KG1 (cell line): ENCODE data around the gene TPM1.

Source experiments
- DNase-seq: peaks from one replicate; lab custom pipeline; 2025; lab: John Stamatoyannopoulos, UW

Gene TPM1

DNA sequence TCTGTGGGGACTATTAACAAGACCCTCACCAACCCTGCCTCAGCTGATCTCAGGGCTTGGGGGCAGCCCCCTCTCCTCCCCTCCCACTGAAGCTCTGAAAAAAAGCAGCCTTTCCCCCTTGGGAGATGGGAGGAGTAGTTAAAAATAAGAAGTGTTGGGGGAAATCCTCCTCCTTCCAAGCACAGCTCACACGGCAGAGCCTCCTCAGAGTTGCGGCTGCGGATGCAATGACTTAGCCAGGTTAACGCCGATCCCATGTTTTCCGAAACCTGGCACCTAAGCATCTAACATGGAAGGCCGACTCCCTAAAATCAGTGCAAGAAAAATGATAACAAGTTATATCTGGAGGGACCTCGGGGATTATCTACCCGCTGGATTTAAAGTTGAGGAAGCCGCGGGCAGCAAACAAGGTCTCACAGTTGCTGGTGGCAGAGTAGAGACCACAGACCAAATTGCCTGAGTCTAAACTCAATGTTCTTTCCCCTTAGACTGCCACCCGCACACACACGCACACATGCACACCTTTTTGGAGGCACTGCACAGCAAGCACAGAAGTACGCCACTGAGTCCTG is 1.1 kb upstream of the TPM1 start:
- no peak for DNase-seq

DNA sequence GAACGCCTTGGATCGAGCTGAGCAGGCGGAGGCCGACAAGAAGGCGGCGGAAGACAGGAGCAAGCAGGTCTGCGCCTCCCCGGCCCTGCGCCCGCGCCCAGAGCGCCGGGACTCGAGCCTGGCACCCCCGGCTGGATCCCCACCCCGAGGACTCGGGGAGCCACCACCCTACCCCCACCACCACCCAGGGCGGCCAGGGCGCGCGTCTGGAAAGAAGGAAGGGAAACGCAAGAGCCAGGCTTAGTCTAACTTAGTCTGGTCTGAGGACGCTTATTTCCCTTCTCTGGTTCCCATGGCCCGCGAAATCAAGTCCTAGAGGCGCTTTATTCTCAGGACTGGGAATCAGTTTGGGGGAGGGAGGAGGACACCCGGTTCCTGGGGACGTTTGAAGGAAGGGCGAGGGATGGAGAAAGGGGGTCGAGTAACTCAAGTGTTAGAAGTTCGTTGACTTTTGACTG is 359 bp downstream of the TPM1 start:
- no peak for DNase-seq

DNA sequence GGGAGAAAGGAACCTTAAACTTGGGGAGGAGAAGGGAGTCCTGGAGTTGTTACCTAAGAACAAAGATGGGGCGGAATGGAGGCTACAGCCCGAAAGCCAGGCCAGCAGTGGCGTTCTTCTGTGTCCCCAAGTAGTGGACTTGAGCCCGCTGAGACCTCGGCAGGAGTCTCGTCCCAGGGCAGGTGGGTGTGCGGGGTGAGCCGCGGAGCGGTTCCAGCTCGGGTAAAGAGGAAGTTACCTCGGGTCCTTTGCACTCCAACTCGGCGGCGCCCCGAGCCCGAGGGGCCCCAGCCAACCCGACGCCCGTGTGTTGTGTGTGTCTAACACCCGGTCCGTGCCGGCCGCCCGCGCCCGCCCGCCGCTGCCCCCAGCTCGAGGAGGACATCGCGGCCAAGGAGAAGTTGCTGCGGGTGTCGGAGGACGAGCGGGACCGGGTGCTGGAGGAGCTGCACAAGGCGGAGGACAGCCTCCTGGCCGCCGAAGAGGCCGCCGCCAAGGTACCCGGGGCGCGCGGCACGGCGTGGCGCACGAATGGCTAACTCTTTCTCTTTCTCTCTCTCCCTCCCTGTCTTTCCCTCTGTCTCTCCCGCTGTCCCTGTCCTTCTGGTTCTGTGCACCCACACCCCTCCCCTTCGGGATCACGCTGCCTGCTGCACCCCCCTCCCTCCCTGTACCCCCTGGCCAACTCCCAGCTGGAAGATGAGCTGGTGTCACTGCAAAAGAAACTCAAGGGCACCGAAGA is 959 bp downstream of the TPM1 start:
- DNase-seq: no peak

DNA sequence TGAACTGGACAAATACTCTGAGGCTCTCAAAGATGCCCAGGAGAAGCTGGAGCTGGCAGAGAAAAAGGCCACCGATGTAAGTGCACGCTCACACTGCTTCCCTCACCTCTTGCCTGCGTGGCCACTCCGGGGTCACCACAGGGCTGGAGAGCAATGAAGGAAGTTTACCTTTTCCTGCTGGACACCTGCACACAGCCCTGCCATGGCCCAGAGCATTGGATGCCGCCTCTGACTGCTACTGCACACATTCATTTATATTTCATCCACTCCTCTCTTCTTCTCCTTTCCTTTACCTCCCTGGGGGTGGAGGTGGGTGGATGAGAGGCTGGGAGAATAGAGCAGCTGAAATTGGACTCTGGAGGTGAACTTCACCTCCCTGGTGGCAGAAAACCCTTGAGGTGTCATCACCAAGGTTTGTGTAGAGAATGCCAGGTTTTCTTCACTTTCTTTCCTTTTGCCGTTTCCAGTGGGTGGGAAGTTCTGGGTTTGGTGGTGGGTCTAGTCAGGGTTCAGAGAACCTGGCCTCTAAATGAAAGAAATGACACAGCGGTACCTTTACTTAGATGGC is 1.6 kb downstream of the TPM1 start:
- no peak for DNase-seq

DNA sequence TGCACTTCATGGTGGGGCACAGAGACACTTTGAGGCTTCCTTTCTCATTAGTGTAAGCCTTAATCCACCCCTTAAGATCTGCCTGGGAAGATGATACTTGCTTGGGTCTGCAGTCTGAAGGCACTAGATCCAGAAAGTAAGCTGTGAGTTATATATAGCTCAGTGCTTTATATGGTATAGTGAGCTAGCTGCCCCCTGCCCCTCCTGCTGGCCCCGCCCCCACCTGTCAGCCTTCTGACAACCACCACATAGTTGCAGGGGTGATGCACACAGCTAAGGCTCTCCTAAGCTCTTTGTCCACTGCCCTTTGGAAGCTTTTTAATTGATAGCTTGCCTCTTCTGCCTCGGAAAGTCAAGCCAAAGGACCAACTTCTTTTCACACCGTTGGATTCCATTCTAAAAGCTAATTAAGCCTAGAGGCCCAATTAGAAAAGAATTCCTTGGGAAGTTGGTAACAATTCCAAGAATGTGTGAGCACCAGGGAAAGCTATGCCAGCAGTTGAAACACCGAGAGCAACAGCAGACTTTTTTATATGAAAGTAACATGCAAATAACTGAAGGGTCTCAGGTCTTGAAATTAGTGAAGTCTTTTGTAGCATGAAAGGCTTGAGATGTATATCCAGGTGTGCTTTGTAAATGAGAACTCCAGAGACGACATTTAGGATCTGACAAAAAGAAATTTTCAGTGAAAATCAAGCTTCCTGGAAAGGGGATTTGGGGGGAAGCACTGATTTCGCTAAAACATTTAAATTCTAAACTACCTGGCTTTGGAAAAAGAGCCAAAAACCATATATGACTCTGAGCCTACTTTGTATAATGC is 2.3 kb downstream of the TPM1 start:
- DNase-seq: no peak

DNA sequence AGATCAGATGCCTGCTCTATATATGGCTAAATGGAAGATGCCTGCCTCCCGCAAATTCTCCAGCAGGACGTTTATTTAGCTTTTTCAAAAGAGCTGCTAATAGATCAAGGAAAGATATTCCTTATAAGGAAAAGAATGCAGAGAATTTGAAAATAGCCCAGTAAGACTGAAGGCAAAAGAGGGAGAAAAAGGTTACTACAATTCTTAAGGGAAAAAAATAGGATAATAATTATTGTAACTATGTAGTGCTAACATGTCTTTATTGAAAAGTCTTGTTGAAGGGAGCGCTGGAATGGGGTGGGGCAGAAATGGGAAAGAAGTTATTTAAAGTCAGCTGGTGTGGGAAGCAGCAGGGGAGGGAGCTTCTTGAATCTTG is 2.9 kb downstream of the TPM1 start:
- no peak for DNase-seq

DNA sequence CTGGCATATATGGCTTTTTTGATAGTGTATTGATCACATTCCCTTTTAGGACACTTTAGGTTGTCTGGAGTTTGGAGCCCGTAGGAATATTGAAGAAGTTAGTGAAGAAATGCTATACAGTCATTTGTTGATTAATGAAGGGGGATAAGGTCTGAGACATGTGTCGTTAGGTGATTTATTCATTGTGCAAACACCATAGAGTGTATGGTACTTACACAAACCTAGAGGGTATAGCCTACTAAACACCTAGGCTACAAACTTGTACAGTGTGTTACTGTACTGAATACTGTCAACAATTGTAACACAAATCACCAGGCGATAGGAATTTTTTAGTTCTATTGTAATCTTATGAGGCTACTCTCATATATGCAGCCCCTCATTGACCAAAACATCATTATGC is 3.3 kb downstream of the TPM1 start:
- DNase-seq: no peak

DNA sequence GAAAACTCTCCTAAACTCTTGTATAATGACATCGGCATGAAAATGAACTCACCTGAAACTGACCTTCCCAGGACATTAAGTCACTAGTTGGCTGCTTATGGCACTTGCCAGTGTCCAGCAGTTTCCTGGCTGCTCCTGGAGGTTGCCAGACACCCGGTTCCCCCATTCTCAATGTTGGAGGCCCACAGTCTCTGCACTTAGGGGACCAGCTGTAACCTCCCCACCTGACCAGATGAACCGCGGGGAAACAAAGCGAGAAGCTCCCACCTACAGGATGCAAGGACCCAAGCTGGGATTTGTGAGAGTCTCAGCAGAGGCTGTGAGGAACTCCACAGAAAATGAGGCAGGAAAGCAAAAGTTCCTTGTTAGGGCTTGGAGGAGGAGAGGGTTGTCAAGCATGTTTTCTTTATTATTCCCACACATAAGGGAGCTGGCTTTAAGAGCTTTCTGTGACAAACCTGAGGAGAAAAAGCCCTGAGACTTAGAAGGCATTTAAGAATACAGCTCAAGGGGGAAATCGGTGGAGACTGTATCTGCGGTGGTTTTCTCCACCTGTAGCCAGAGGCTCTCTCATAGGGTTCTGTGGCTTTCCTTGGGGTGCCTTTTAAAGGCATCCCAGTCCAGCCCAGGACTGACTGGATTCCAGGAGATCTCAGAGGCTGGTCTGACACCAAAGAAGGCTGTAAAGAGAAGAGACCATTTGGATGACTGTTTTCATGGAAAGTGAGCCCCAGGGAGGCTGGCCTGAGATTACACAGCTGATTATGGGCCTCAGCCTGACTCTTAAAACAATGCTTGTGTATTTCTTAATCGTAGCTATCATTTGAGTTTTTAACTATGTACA is 4.6 kb downstream of the TPM1 start:
- no peak for DNase-seq

DNA sequence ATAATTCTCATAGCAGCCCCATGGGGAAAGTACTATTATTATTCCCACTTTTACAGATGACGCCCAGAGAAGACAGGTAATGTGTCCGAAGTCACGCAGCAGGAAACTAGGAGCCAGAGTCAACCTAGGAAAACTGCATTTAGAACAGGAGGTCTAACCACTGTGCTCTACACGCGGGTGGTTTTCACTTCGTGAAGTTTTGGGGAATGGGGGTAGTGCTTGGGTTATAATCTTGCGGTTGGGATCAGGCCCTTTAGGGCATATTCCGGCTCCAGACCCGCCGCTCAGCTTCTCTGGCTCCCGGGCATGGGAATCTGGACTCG is 5.2 kb downstream of the TPM1 start:
- DNase-seq: no peak

DNA sequence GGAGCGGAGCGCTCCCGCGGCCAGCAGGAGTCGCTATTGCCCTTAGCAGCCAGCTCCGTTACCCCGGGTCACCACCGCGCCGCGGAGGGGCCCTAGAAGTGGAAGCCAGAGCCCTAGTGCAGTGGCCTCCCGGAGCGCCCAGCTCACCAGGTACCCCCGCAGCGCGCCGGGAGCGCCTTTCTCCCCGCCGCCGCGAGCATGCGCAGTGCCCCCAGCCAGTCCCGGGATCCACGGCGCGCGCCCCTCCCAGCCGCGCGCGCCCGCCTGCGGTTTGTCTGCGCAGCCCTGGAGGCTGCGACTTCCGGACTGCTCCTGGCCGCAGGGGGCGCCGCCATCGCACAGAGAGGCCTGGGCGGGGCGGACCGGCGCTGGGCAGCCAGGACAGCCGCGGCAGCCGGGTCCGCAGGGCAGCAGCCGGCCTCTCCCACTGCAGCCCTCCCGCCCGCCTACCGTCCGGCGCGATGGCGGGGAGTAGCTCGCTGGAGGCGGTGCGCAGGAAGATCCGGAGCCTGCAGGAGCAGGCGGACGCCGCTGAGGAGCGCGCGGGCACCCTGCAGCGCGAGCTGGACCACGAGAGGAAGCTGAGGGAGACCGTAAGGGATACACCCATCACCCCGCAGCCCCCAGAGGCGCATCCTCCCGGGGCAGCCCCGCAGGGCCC is 5.7 kb downstream of the TPM1 start:
- DNase-seq: peak; percentile 59

DNA sequence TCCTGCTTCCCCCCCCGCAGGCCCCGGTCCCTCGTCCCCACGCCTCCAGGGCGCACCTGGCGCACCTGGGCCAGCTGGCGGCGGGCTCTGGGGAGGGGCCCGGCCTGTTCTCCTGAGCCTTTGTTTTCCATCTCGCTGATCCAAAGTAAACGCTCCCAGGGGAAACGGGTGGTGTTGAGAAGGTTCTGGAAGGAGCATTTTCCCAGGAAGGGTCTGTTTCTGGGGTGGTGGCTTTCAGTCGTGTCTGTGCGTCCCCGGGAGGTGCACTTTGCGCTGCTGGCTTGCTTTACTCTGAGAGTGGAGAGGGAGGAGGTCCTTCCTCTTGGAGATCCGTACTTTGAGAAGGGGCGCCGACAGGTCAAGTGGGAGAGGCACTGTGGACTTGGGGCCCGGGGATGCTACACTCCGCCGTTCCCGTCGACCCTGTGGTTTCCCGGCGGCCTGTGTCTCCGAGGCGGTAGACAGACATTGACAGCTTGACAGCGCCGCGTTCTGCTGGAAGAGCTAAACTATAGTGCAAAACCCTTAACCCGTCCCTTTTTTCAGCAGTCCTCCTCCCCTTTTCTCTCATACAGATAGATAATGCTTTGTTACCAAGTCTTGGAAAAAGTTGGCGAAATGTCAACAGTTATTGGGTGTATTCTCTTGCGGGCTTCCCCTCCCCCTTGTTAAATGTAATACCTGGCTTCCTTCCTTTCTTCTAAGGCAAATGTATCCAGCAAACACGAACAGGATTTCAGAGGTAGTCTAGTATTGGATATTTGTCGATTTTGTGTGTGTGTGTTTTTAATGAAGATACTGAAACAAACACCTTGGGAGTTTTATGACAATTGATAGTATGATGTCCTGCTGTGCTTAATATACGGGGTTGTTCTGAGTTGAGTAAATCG is 6.5 kb downstream of the TPM1 start:
- no peak for DNase-seq

DNA sequence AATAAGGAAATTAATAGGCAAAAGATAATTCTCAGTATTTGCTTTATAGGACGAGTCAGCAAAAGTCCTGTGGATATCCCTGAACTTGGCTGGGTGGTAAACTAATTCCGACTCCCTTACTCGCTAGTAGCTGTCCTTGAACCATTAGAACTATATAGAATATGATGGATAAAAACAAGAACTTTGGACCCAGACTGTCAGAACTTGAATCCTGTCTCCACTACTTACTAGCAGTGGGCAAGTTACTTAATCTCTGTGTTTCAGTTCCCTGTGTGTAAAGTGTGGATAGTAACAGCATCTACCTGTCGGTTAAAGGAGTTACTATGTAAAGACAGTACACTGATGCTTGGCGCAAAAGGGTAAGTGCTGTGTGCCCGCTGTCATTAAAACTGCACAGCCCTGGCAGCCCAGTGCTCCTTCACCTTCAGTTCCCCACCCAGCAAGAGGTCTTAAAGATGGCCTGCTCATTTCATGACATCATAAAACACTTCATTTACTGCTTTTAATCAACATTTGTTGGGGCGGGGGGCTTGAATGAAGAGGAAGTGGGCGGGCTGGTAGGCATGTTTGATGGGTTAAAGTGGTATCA is 7.3 kb downstream of the TPM1 start:
- no peak for DNase-seq

DNA sequence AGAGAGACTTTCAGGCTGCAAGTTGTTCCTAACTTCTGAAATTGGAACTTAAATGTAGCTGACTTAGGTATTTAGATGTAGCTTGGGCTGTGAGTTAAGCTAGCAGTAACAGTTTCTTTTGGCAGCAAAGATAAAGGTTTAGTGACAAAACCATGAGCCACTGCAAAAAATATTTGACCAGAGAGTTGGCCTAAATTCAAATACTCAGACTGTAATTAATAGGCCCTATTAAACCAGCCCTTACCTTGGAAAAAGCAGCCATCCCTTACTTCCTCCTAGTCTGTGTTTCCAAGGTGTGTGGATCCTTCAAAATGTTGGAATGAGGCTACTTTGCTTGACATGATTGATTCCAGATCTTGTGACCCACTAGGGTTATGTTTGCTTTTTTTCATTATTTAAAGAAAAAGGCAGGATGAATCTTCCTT is 8.2 kb downstream of the TPM1 start:
- DNase-seq: no peak

DNA sequence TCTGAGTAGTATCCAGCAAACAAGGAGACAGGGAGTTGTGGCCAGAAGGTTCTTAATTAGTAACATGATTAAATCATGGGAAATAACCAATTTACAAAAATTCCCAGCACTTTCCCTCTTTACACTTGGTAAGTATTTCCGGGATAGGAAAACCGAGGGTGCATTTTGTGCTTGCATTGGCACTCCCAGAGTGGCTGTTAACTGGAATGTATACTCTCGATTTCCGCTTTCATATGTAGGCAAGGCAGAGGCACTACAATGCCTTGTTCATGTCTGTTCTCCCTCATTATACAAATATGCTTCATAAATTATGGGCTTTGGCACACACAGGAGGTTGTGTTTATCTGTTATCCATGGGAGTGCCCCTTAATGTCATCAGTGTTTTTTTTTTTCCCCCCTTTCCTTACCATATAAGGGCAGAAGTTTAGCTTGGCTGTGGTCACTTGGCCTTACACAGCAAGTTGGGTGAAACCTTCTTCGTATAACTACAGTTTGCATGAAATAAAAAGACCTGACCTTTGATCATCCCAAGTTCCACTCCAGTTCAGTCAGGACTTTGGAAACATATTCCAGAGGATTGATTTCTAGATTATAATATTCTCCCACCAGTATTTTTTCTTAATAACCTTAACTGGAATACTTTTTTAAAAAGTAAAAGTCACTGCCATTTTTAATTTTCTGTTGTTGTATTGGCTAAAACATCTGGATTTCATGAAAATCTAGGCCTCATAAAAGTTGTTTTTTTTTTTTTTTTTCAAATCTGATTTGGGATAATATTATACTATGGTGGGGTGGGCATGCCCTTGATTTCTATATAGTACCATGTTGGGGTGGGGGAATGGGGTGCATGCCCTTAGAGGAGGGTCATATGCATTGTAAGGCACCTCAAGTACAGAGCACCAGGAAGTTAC is 8.9 kb downstream of the TPM1 start:
- DNase-seq: no peak

DNA sequence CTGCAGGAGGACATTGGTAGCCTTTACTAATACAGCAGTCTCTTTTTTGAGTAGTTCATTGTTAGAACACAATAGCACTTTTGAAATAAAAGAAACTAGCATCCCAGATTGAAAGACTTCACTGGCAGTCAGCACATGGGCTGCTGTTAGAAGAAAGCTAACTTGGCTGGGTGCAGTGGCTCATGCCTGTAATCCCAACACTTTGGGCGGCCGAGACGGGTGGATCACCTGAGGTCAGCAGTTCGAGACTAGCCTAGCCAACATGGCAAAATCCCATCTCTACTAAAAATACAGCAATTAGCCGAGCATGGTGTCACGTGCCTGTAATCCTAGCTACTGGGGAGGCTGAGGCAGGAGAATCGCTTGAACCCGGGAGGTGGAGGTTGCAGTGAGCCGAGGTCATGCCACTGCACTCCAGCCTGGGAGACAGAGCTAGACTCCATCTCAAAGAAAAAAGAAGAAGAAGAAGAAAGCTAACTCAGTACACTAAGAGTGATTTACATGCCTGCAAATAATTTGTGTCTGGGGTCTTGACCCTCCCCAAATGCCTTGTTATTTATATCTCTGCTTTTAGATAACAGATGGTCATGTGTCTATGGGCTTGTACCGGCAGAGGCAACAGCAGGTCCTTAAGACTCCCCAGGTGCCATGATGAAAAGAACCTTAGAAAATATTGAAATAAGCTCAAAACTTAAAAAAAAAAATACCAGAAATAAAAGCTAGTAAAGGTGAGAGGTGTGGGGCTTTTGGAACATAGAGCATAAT is 9.7 kb downstream of the TPM1 start:
- no peak for DNase-seq

DNA sequence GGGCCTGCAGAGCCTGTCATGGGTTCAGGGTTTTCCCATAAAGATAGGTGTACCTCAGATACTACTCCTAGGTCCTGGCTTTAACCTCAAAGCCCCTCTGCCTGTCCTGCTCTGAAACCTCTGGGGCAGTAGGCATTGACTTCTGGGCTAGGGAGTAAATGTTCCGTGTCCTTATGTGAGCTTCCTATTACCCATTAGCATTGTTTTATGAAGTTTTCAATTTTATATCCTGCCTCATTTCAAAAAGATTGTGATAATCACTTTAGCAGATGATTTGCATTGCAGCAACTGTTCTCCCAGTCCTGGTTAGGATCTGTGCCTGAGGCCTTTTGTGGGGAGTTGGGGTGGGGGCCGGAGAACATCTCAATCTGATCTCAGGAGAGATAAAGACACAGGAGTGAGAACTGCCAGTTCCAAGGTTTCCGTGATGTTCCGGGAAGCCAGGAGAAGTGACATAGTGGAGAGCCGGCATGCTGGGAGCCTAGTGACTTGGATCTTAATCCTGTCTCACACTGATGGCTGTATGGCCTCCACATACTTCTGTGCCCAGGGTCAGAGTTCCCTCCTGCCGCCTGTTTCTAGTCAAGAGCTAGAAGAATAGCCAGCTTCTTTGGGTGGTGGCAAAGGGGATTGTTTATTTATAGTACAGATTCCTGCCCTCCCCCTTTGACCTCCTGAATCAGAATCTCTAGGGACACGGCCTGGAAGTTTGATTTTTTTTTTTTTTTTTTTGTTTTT is 10.6 kb downstream of the TPM1 start:
- no peak for DNase-seq

DNA sequence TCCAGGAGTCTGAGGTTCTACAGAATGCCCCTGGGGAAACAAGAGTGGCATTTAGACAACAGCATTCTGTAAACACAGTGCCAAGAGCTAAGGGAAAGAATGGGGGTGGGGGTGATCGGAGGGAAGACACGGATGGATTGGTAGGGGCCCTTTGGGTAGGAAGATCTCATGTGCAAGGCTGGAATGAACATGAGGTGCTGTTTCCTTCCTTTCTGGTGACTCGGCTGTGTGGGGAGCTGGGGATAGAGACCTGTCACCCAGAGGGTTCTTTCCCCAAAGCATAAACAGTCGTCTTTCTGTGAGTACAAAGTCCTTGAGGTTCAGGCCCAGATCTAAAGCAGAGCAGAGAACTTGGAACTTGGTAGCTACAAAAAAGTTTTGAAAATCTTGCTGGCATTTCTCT is 11.7 kb downstream of the TPM1 start:
- DNase-seq: no peak

DNA sequence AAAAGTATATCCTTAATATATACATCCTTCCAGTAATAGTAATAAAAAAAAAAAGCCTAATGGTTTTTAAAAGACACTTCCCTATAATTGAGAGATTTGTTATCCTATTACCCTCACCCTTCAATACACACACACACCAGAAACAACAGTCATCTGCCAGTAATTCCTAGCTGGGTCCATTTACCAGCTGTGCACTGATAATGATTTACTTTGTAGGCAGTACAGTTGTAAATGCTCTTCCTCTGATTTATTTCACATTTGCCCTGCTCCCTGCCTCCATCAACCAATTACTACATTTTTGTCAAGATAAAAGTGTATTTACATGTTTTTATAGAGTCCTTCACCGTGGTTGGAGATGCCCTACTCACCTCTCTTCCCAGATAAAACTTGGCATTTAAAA is 12.4 kb downstream of the TPM1 start:
- DNase-seq: no peak
